Progenitor cell of endocrine pancreas (in vitro differentiated cells): ENCODE data around the gene DIP2A. TPM values are rescaled to one million over a fixed set of nuclear protein-coding genes. Genes with fewer than 3 reads are reported as not detected.

ENCODE experiments used
- DNase-seq: peaks from one replicate; pipeline ENCODE4 v3.0.0; 2021; ENCODE audit warnings: low spot score; ENCODE audit not compliant: unreplicated experiment
- H3K27ac Mint-ChIP-seq: 2 replicates; pipeline ENCODE4 v1.8.0; 2021; ENCODE audit warnings: mild to moderate bottlenecking, moderate library complexity, mixed read lengths
- H3K27me3 Mint-ChIP-seq: 2 replicates; pipeline ENCODE4 v1.8.0; 2021; ENCODE audit warnings: mixed read lengths
- H3K36me3 Mint-ChIP-seq: 2 replicates; pipeline ENCODE4 v1.8.0; 2022; ENCODE audit warnings: mixed read lengths; ENCODE audit not compliant: insufficient read depth
- H3K4me1 Mint-ChIP-seq: 2 replicates; pipeline ENCODE4 v1.8.0; 2021; ENCODE audit warnings: low read depth, mixed read lengths
- H3K4me3 Mint-ChIP-seq: 2 replicates; pipeline ENCODE4 v1.8.0; 2021; ENCODE audit warnings: low read depth, mild to moderate bottlenecking, moderate library complexity, mixed read lengths
- H3K9me3 Mint-ChIP-seq: 2 replicates; pipeline ENCODE4 v1.8.0; 2021; ENCODE audit warnings: low read depth, mixed read lengths
- total RNA-seq: library from RNA; stranded (reverse); gene quantifications from 2 replicates; pipeline ENCODE4 v1.2.1, GENCODE V29; 2021
- TF ChIP-seq, protein P1 (sequence below): fragments of 200-600 bp; sonication (generic); IDR thresholded peaks from one replicate; pipeline ENCODE4 v1.5.0; 2021; ENCODE audit warnings: antibody characterized with exemption, mild to moderate bottlenecking; ENCODE audit not compliant: unreplicated experiment

Gene DIP2A
- total RNA-seq, 1 donor from 2014 or later = 70.2 TPM

DNA sequence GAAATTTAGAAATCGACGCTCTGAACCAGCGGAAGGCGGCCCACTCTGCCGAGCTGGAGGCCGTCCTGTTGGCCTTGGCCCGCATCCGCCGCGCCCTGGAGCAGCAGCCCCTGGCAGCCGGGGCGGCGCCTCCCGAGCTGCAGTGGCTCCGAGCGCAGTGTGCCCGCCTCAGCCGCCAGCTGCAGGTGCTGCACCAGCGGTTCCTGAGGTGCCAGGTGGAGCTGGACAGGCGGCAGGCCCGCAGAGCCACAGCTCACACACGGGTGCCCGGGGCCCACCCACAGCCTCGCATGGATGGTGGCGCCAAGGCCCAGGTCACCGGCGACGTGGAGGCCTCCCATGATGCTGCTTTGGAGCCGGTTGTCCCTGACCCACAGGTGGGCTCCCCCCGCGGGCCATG lies 47.0 kb upstream of the DIP2A start:
- DNase-seq = no peak
- Mint-ChIP-seq H3K4me3 (no peak overlapping the region), H3K27me3 (no peaks in the 10 kb centered on the region), H3K9me3 (no peaks in the 10 kb centered on the region), H3K4me1 (no peaks in the 10 kb centered on the region), H3K36me3 (peaks cover 6% of the 10 kb centered on the region), H3K27ac (no peak overlapping the region)
- TF ChIP-seq, protein P1, sequence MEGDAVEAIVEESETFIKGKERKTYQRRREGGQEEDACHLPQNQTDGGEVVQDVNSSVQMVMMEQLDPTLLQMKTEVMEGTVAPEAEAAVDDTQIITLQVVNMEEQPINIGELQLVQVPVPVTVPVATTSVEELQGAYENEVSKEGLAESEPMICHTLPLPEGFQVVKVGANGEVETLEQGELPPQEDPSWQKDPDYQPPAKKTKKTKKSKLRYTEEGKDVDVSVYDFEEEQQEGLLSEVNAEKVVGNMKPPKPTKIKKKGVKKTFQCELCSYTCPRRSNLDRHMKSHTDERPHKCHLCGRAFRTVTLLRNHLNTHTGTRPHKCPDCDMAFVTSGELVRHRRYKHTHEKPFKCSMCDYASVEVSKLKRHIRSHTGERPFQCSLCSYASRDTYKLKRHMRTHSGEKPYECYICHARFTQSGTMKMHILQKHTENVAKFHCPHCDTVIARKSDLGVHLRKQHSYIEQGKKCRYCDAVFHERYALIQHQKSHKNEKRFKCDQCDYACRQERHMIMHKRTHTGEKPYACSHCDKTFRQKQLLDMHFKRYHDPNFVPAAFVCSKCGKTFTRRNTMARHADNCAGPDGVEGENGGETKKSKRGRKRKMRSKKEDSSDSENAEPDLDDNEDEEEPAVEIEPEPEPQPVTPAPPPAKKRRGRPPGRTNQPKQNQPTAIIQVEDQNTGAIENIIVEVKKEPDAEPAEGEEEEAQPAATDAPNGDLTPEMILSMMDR = no peak

DNA sequence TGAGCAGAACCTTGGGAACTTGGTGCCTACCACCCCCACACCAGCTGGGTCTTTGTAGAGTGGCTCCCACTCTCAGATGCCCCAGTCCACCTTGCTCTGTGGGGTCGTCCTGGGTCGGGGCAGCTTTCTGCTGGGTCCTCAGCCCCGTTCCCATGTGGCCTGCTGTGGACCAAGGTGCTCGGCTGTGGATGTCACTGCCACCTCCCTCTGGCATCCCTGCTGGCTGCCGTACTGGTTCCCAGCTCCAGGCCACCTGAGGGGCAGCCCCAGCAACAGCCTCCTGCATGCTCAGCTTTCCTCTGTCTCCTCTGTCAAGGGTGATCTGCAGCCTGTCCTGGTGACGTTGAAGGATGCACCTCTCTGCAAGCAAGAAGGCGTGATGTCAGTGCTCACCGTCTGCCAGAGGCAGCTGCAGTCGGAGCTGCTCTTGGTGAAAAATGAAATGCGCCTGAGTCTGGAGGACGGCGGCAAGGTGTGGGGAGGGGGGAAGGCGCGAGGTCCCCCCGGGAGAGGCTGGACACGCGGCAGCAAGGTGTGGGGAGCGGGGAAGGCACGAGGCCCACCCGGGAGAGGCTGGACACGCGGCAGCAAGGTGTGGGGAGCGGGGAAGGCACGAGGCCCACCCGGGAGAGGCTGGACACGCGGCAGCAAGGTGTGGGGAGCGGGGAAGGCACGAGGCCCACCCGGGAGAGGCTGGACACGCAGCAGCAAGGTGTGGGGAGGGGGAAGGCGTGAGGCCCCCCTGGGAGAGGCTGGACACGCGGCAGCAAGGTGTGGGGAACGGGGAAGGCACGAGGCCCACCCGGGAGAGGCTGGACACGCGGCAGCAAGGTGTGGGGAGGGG lies 45.9 kb upstream of the DIP2A start:
- Mint-ChIP-seq H3K27ac (no peak overlapping the region), H3K4me3 (no peak overlapping the region), H3K4me1 (no peaks in the 10 kb centered on the region), H3K36me3 (peaks cover 4% of the 10 kb centered on the region), H3K27me3 (no peaks in the 10 kb centered on the region), H3K9me3 (no peaks in the 10 kb centered on the region)
- no peak for DNase-seq
- TF ChIP-seq, protein P1 = no peak

DNA sequence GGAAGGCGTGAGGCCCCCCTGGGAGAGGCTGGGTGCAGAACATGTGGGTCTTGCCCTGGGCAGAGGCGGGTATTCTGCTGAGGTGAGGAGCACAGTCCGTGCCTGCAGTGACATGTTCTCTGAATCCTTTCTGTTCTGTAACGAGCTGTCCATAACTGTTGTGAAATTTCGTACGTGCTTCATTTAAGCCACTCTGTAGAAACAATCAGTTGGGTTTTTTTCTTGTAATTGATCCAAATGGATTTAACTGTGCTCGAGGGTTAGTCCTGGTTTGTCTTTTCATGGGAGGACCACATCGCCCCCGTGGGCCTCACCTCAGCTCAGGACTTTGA lies 45.4 kb upstream of the DIP2A start:
- Mint-ChIP-seq H3K9me3 (no peaks in the 10 kb centered on the region), H3K4me3 (no peak overlapping the region), H3K4me1 (no peaks in the 10 kb centered on the region), H3K27ac (no peak overlapping the region), H3K36me3 (peaks cover 6% of the 10 kb centered on the region), H3K27me3 (no peaks in the 10 kb centered on the region)
- TF ChIP-seq, protein P1 = no peak
- no peak for DNase-seq

DNA sequence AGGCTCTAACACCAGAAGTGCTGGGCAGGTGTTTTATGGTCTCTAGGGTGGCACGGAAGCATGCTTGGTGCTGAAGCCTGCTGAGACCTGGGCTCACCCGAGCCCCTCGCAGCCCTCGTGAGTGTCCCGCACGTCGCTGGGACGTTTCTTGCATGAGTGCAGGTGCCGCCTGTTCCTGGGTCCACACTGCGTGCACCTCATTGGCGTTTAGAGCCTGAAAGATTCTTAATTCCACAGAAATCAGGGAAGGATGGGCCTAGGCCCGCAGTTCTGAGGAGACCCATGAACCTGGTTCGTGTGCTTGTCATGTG lies 43.8 kb upstream of the DIP2A start:
- Mint-ChIP-seq H3K36me3 (peaks cover 9% of the 10 kb centered on the region), H3K9me3 (no peaks in the 10 kb centered on the region), H3K27me3 (no peaks in the 10 kb centered on the region), H3K27ac (peak overlapping the region; percentile 71), H3K4me3 (no peak overlapping the region), H3K4me1 (no peaks in the 10 kb centered on the region)
- no peak for DNase-seq
- TF ChIP-seq, protein P1 = no peak

DNA sequence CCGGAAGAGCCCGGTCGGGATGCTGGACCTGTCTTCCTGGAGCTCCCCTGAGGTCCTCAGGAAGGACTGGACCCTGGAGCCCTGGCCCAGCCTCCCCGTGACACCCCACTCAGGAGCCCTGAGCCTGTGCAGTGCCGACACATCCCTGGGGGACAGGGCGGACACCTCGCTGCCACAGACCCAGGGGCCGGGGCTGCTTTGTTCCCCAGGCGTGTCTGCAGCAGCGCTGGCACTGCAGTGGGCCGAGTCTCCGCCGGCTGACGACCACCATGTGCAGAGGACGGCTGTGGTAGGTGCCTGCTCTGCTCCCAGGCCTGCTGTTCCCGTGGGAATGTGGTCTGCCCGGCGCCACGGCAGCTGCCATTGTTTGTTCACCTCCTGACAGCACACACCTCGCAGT lies 42.1 kb upstream of the DIP2A start:
- no peak overlapping the region for H3K27ac Mint-ChIP-seq
- DNase-seq = no peak
- H3K27me3 Mint-ChIP-seq = no peaks in the 10 kb centered on the region
- H3K4me1 Mint-ChIP-seq = no peaks in the 10 kb centered on the region
- TF ChIP-seq, protein P1 = no peak
- H3K9me3 Mint-ChIP-seq = no peaks in the 10 kb centered on the region
- H3K36me3 Mint-ChIP-seq = peaks cover 8% of the 10 kb centered on the region
- H3K4me3 Mint-ChIP-seq = no peak overlapping the region
